DMS 273 treated with DMSO at 0.1 percent for 48 hours (cell line): ENCODE data around the gene SCLT1.
"Not testable (repeated sequence)": the region's sequence is repeated elsewhere in the genome, so short reads cannot be mapped to it uniquely, and the experiment has no call there.

Source experiments
- DNase-seq: peaks from one replicate; lab custom pipeline; 2025; lab: John Stamatoyannopoulos, UW

SCLT1 gene

DNA sequence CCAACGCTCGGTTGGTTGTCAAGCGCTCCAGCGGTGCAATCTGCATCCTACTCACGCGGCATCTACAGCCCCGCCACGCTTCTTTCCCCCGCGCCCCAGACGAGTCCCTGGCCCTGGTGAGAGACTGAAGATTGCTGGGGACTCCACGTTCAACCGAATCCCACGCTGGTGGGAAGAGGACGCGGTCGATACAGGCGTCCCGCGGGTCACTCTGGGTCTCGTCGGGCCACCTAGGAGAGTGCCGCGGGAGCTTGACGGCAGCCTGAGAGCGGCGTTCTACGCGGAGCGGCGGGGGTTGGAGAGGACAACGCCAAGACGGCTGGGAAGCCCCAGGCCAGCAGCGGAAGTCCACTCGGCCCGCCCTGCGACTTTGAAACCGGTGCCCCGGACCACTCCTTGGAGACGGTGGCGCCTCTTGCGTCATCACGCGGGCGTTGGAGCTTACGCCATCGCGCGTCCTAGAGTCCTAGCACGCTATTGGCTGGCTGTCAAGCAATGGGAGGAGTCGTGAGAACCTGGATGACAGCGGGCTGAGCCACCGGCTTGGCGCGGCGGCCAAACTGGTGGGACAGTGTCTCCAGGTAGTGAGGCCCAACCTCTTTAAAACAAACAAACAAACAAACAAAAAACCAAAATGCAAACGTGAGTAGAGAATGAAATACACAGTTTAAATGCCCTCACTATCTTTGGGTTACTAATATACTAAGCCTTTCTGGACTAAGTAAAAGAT is at the start of gene SCLT1:
Gene SCLT1, minus strand, starts transcription at position 349 of the 730 bp plus-strand sequence. CDS start 436 bp downstream, outside the sequence.
- peak; percentile 86 for DNase-seq

DNA sequence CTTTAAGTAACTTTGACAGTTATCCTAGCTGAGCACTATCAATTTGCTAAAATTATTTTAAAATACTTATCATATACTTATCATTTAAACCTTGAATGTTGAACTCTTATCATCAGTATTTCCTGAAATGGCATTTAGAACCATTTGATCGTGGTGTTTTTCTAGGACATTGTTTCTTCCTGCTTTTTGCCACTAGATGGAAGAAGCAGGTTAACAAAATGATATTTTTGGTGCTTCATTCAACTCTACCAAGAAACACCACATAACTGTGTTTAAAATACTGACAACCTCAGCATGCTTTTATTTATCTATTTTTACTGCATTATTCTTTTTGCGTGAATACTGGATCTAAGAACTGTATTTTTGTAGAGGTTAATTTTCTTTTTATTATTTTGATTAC is 47.2 kb upstream of the SCLT1 start:
- DNase-seq: no peak

DNA sequence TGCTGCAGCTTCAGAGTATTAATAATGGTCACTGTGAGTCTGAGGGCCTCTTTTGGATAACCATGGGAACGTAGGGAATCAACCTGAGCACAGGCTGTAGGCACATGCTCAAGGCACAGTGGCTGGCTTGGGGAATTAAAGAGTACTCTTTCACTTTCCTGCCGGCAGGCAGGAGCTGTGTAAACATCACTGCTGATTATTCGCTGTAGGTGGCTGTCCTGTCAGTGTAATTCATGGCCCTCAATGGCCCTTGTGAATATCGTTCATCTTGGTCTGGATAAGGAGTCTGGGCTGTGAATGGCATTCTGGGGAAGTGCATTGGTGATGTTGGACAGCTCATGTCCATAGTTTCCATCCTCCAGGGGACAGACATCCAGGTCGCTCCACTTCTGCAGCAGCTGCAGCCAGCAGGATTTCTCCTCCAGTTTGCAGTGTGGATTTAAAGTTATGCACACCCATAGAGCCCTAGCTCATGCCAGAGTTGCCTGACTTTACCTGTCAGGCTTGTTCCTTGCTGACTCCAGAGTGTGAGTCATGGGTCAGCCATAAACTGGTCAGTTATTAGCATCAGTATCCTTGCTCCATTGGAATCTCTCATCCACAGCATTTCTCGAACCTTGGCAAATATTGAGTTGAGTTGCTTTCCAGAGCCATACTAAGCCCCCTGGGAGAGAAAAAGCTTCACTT is 45.6 kb upstream of the SCLT1 start:
- no peak for DNase-seq

DNA sequence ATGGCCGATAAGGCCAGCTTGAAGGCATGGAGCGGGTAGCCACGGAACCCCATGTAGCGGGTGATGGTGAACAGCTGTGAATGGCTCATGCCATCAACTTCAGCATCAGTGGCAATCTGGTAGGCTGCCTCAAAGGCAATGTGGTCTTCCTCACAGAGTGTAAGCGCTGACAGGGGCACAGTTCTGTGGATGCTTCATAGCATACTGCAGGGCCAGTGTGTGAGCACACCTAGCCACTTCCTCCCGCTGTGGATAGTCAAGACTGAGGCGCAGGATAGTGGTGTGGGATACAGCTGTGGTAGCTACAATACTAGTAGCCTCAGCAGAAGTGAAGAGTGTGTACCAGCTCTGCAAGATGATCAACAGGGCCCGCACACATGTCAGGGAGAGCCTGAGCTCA is 43.1 kb upstream of the SCLT1 start:
- no peak for DNase-seq

DNA sequence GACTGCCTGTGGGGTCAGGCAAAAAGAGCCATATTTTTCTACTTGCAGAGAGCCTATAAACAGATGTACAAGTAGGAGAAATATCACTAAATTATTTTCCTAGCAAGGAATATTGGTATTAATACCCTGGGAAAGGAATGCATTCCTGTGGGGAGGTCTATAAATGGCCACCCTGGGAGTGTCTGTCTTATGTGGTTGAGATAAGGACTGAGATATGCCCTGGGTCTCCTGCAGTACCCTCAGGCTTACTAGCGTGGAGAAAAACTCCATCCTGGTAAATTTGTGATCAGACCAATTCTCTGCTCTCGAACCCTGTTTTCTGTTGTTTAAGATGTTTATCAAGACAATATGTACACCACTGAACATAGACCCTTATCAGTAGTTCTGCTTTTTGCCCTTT is 38.0 kb upstream of the SCLT1 start:
- no peak for DNase-seq

DNA sequence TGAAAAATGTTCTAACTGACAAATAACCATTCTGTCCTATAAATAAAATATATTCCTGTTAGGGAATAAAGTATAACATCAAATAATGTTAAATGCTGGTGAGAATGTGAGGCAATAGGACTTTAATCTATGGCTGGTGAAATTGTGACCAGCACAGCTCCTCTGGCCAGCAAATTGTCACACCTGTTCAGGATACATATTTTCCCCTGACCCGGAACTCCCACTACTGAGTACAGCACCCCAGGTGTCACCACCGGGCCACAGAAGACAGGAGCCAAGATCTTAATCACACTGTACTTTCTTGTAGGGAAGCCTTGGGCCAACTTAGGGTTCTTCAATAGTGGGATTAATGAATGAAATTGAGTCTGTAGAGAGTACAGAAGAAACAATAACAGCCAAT is 35.8 kb upstream of the SCLT1 start:
- DNase-seq: no peak

DNA sequence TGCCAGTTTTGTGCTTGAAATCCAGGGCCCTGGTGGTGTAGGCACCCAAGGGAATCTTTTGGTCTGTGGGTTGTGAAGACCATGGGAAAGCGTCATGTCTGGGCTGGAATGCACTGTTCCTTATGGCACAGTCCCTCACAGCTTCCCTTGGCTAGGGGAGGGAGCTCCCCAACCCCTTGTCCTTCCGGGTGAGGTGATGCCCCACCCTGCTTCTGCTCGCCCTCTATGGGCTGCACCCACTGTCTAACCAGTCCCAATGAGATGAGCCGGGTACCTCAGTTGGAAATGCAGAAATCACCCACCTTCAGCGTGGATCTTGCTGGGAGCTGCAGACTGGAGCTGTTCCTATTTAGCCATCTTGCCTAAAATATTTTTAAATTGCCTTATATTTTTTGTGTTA is 33.3 kb upstream of the SCLT1 start:
- DNase-seq: not testable (repeated sequence)

DNA sequence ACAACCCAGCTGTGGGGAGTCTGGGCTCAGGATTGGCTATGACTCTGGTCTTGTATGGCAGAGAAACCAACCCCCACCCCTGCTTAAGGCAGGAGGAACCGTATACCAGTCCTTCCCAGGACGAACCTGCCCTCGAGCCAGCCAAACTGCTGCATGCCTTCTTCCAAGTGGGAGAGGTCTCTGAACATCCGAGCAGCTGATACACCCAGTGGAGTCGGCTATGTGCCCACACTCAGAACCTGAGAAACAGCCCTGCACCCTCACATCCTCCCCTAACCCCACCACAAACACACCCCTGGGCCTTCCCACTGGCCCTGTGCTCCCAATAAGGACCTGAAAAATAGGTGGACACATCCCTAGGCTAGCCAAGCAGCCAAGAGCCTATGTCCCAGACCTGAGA is 24.4 kb upstream of the SCLT1 start:
- no peak for DNase-seq

DNA sequence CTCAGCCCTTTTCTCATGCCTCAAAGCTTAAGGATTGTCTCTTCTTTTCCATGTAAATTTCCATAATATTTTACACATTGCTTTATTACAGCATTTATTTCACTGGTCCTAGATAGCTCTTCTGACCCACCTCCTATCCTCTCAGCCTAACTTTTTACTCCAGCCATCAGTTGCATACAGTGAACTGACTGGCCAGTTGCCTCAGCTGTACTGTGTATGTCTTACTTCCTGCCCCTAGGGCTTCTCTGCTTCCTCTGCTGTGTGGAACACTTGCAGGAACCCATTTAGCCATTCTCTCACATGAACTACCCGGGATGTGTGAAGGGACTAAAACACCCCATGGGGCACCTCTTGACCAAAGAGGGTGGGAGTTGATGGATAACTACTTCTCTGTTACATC is 20.6 kb upstream of the SCLT1 start:
- DNase-seq: no peak

DNA sequence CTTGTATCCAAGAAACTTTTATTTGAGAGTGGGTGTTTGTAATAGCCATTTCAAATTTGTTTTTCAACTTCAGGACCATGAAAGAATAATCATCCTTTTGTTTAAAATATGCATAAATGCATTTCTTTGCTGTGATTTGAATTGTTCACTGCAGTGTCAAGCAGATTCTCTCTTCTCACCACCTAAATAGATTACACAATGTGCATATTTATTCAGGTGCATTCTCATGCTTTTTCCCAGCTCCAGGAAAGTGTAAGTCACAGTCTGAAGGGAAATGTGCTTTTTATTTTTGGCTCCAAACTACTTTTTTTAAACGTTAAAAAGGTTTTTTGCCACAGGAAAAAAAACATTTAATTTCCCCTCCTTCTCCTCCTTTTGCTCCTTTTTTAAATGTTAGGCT is 20.1 kb upstream of the SCLT1 start:
- no peak for DNase-seq

DNA sequence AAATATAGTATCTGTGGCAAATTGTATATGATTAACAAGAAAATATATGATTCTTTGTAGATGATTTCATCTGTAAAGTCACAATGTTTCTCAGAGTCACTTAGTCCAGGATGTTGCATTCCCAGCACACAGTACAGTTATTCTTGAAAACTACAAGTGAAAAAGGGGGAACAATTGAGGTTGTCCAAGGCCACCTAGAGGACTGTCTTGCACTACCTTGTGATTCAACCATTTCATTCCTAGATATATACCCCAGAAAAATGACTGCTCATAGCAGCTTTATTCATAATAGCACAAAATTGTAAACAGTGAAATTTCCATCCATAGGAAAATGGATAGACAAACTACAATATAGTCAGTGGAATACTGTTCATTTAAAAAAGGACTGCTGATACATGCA is 18.6 kb upstream of the SCLT1 start:
- no peak for DNase-seq

DNA sequence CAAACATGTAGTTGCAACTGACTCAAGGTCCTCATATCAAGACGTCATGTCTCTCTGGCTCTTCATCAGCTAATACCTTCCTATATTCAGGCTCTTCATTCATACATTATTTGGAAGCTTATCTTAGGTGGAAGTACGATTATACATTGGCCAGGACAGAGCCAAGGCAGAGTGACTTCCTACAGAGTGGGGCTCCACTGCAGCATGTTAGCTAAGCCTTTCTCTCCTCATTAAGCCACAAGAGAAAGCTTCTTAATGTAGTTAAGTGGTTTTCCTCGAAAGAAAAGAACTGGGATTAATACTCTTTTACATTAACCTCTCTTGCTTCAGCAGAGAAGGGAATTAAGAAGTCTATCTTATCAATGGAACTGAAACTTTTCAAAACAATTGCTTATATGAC is 17.6 kb upstream of the SCLT1 start:
- DNase-seq: no peak

DNA sequence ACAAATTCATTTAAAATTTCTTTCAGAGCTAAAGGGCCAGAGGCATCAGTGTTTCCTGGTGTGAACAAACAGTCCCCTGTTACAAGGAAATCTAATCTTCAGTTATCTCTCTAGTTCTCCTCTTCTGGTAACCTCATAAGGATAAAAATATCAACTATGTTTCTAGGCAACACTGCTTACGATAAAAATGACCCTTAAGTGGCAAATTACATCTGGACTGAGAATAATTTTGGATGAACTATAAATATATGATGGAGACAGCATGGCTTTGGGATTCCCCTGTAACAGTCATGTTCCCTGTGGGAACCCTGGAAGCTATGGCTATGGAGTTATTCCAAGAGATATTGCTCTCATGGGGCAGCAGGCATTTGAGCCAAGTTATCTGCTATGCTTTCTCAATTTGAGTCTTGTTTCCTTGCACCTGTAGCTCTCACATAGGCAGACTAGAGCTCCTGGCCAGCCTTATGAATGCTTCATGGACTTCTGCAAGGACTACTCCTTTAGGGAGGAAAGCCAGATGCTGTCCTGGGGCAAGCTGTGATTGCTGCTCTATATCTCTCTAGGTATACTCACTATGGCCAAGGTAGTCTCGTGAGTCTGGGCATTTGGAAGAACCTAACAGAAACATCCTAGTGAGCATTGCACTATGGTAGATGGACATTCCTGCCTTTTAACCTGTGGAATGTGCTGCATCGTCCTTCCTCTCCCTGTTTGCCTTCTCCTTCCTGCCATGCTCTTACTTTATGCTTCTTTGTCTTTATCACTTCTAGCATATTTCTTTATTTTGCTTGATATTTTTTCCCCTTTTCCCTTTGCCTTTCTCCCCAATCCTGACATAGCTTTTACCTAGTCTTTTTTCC is 16.9 kb upstream of the SCLT1 start:
- no peak for DNase-seq

DNA sequence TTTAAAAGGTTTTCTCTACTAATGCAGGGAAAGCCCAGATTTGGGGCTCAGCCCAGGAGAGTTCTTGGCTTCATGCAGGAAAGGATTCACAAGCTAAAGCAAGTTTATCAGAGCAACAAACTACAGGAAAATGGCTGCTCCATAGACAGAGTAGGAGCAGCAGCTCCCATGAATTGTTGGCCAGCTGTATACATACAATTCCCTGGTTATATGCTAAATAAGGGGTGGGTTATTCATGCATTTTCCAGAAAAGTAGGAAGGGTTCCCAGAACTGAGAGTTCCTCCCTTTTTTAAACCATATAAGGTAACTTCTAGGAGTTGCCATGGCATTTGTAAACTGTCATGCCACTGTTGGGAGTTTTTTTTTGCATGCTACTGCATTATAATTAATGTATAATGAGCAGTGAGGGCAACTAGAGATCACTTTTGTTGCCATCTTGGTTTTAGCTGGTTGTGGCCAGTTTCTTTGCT is 5.2 kb upstream of the SCLT1 start:
- DNase-seq: no peak

DNA sequence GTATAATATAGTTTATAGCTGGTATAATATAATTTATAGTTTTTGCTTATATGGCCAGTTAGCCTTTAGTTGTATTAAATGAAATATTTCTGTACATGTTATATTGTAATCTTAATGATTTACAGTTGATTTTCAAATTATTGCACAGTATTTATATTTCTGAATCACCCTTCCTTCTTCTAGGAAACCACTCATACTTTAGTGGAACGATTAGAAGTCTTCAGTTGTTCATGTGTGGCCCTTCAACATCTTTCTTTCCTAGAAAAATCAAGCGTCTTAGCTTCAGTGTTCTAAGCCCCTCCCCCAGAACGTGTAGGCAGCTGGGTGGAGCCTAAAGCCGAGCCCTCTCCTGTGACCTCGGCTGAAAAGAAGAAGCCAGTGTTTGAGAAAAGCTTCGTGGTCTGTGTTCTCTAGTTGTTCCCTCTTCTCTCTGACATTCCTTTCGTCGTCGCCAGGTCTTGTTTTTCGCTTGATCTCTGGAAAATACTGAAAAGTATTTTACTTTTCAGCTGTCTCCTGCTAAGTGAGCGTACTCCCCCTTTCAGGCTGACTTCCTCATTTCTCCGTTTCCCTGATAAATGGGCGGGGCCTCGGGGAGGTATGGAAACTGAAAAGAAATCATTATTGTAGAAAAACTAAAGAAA is 2.6 kb upstream of the SCLT1 start, which contains the start of gene C4orf33:
Gene C4orf33, plus strand, starts transcription at position 342 of the 644 bp plus-strand sequence. CDS start 6,459 bp downstream, outside the sequence.
- peak; percentile 17 for DNase-seq

DNA sequence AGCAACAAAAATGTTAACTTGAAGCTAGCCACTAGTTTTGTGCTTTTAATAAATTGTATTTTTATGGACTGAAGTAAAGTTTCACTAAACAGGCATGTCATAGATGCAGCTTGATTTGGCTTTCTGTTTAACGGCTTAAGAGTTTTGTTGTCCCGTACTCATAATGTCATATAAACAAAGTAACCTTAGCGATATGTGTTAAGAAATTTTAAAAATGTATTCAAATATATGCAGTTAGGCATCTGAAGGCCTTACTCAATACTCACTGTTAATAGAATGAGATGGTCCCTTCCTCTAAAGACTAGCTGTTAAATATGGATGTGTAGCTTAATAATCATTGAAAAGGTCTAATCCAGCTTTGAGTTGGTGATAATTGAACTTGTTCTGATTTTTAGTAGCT is 1.0 kb upstream of the SCLT1 start:
- DNase-seq: no peak

DNA sequence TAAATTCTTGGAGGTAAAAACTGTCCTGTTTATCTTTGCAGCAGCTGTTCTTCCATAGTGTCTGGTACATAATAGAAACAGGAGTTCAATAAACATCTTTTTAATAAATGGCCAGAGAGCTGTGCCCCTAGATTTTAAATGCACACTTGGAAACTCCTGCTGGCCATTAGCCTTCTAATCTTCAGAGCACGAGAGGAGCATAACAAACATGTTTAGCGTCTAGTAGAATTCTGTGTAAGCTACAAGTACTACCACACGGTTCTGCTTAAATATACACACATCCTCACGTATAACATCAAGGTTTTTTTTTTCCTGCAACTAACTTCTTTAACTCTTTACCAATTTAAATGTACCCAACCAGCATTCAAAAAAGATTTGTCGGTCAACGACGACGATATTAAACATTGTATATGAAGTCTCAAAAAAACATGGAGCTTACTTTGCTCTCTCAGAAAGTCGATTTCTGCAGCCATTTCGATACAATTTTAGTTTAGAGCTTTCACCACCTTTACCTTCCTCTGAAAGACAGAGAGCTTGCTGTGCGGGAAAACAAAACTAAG is 628 bp downstream of the SCLT1 start:
- no peak for DNase-seq

DNA sequence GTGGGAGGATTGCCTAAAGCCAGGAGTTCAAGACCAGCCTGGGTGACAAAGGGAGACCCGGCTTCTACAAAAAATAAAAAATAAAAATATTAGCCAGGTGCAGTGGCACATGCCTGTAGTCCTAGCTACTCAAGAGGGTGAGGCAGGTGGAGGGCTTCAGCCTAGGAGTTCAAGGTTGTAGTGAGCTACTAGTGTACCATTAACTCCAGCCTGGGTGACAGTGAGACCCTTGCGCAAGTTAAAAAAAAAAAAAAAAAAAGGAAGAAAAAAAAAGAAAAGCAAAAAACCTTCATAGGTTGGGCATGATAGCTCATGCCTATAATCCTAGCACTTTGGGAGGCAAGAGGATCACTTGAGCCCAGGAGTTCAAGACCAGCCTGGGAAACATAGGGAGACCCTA is 5.8 kb downstream of the SCLT1 start:
- DNase-seq: no peak

DNA sequence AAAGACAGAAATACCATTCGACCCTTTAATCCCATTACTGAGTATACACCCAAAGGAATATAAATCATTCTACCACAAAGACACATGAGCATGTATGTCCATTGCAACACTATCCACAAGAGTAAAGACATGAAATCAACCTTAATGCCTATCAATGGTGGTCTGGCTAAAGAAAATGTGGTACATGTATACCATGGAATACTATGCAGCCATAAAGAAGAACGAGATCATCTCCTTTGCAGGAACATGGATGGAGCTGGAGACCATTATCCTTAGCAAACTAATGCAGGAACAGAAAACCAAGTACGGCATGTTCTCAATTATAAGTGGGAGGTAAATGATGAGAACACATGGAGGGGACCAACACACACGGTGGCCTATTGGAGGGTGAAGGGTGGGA is 7.9 kb downstream of the SCLT1 start:
- no peak for DNase-seq

DNA sequence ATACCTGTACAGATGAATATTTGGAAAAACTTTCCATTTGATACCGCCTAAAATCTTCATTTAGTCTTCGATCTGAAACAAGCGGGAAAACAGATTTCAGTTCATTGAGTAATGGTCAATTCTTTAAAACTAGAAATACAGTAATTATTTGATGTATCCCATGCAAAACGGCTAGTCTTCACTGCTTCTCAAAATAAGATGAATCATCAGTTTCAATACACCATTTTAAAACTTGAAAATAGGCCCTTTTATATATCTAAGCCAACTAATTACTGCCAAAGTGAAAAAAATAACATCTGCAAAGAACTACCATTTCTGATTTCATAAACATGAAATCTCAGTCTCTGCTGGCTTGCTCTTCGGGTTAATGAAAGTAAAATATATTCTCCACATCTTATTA is 11.0 kb downstream of the SCLT1 start:
- no peak for DNase-seq

DNA sequence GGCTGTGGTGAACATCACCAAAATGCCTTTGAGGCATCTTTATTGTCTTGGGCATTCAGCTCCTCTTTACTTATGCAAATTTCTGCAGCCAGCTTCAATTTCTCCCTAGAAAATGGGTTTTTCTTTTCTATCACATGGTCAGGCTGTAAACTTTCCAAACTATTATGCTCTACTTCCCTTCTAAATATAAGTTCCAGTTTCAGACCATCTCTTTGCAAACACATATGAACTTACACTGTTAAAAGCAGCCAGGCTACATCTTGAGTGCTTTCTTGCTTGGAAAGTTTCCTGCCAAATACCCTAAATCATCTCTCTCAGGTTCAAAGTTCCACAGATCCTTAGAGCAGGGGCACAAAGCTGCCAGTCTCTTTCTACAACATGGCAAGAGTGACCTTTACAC is 13.2 kb downstream of the SCLT1 start:
- DNase-seq: no peak

DNA sequence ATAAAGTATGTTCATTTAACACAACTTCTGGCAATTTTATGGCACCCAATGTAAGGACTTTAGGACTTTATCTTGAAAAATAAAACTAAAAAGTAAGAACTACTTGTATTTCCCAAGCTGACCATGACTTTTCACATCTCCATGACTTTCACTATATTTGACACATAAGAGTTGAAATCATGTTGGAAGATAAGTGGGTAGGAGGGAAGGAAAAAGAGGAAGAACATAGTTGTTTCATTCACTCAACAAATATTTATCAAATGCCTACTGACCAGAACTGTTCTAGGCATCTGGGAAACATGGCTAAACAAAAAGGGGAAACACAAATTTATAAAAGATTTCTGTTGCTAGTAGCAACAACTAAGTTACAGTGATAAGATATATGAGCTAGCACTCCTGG is 16.0 kb downstream of the SCLT1 start:
- no peak for DNase-seq
